Stimulated activated CD4-positive, alpha-beta T cell treated with anti-CD3 and anti-CD28 coated beads, Interleukin-15, amount 100 ng/mL, for 48 hours (primary cell): ENCODE measurements around the gene C2.
"Not testable (repeated sequence)": the region's sequence is repeated elsewhere in the genome, so short reads cannot be mapped to it uniquely, and the experiment has no call there.

Source experiments
- DNase-seq, 2 donors: peaks; one replicate each; pipeline ENCODE4 v3.0.0-alpha.2; 2020; ENCODE audit warnings: low read depth in 2 of 2

The C2 gene

GRCh38 chr6:31899215-31899614, 28.3 kb upstream of the C2 start:
- DNase-seq: no peak

GRCh38 chr6:31899882-31900722, 27.4 kb upstream of the C2 start:
- DNase-seq: no peak

GRCh38 chr6:31900917-31901414, 26.6 kb upstream of the C2 start:
- DNase-seq: no peak

- peak; percentile 59 to 60 for DNase-seq
Measured at GRCh38 chr6:31901415-31901952, 26.0 kb upstream of the C2 start.

- peak; percentile 70 to 80 for DNase-seq
Measured at GRCh38 chr6:31901953-31902643, 25.4 kb upstream of the C2 start, which contains the start of gene ZBTB12. TSS of gene ZBTB12 (minus strand) at chr6:31902086. CDS start at chr6:31901305, 781 bp downstream.

- DNase-seq: no peak
Measured at GRCh38 chr6:31903957-31904356, 23.6 kb upstream of the C2 start.

GRCh38 chr6:31905041-31905440, 22.5 kb upstream of the C2 start:
- DNase-seq: no peak

- DNase-seq: no peak
Measured at GRCh38 chr6:31906122-31906521, 21.4 kb upstream of the C2 start.

- not testable (repeated sequence) for DNase-seq
Measured at GRCh38 chr6:31906727-31907126, 20.8 kb upstream of the C2 start.

GRCh38 chr6:31907158-31907813, 20.2 kb upstream of the C2 start:
- DNase-seq: no peak

- DNase-seq: not testable (repeated sequence)
Measured at GRCh38 chr6:31908255-31908654, 19.3 kb upstream of the C2 start.

- no peak for DNase-seq
Measured at GRCh38 chr6:31908791-31909190, 18.7 kb upstream of the C2 start.

- not testable (repeated sequence) for DNase-seq
Measured at GRCh38 chr6:31909298-31909697, 18.2 kb upstream of the C2 start.

- DNase-seq: no peak
Measured at GRCh38 chr6:31911826-31912585, 15.5 kb upstream of the C2 start.

- DNase-seq: no peak
Measured at GRCh38 chr6:31915351-31915750, 12.2 kb upstream of the C2 start.

GRCh38 chr6:31915756-31916155, 11.8 kb upstream of the C2 start:
- no peak for DNase-seq

- DNase-seq: no peak
Measured at GRCh38 chr6:31918069-31918720, 9.3 kb upstream of the C2 start.

GRCh38 chr6:31919624-31920303, 7.8 kb upstream of the C2 start:
- no peak for DNase-seq

GRCh38 chr6:31920811-31921210, 6.7 kb upstream of the C2 start:
- DNase-seq: no peak

- DNase-seq: no peak
Measured at GRCh38 chr6:31922942-31923341, 4.6 kb upstream of the C2 start.
